K562 (cell line): ENCODE results near the gene EFCAB13. TPM values are rescaled to one million over a fixed set of nuclear protein-coding genes. Genes with fewer than 3 reads are reported as not detected.
A peak's percentile ranks its signal among the peaks of the same experiment; 100 is the strongest.

Experiments
- ADNP ChIP-seq: fragments of 200-800 bp; sonication (Bioruptor generic); IDR thresholded peaks from 2 replicates; pipeline ENCODE4 v1.6.1; 2016; ENCODE audit warnings: missing genetic modification characterization, missing compliant biosample characterization
- ATF2 ChIP-seq: sonication (generic); formaldehyde crosslinking; IDR thresholded peaks from 2 replicates; pipeline ENCODE4 v1.8.1; 2022; ENCODE audit warnings: missing genetic modification reagents
- FOSL1 ChIP-seq: fragments of 200-800 bp; sonication (Bioruptor generic); conservative IDR thresholded peaks from 2 replicates; pipeline ENCODE4 v1.6.1; 2016; ENCODE audit warnings: missing genetic modification characterization, missing compliant biosample characterization
- ILK ChIP-seq: fragments of 450-650 bp; IDR thresholded peaks from 2 replicates; pipeline ENCODE4 v1.6.1; 2016; ENCODE audit warnings: missing genetic modification characterization, low read depth, mild to moderate bottlenecking, missing compliant biosample characterization, moderate library complexity, borderline replicate concordance
- MAFG ChIP-seq: fragments of 450-650 bp; conservative IDR thresholded peaks from 2 replicates; pipeline ENCODE4 v1.6.1; 2016; ENCODE audit warnings: missing genetic modification characterization, missing compliant biosample characterization
- MTA2 ChIP-seq: fragments of 450-650 bp; IDR thresholded peaks from 2 replicates; pipeline ENCODE4 v1.6.1; 2016; ENCODE audit warnings: low read depth
- MXI1 ChIP-seq: IDR thresholded peaks from 2 replicates; pipeline ENCODE4 v1.6.1; 2011; ENCODE audit warnings: low read depth, mild to moderate bottlenecking, improper control_type of control experiment, low read length
- NCOA1 ChIP-seq: fragments of 450-650 bp; IDR thresholded peaks from 2 replicates; pipeline ENCODE4 v1.6.1; 2016; ENCODE audit warnings: low read depth
- PKNOX1 ChIP-seq: fragments of 450-650 bp; IDR thresholded peaks from 2 replicates; pipeline ENCODE4 v1.6.1; 2016
- RBBP5 ChIP-seq: fragments of 200-600 bp; sonication (generic); IDR thresholded peaks from 2 replicates; pipeline ENCODE4 v1.6.1; 2012; ENCODE audit warnings: borderline replicate concordance, mild to moderate bottlenecking, low read length, control low read depth, inconsistent platforms; ENCODE audit not compliant: insufficient read depth, poor library complexity, severe bottlenecking
- SMAD1 ChIP-seq: fragments of 150-350 bp; IDR thresholded peaks from 2 replicates; pipeline ENCODE4 v1.6.1; 2014; ENCODE audit warnings: low read length, low read depth; ENCODE audit not compliant: partially characterized antibody
- SMARCE1 ChIP-seq: fragments of 450-650 bp; IDR thresholded peaks from 2 replicates; pipeline ENCODE4 v1.7.1; 2016; ENCODE audit warnings: mild to moderate bottlenecking
- TAF9B ChIP-seq: fragments of 450-650 bp; IDR thresholded peaks from 2 replicates; pipeline ENCODE4 v1.6.1; 2018; ENCODE audit warnings: mild to moderate bottlenecking; ENCODE audit not compliant: partially characterized antibody
- XRCC3 ChIP-seq: fragments of 450-650 bp; IDR thresholded peaks from 2 replicates; pipeline ENCODE4 v1.6.1; 2017; ENCODE audit warnings: mild to moderate bottlenecking, moderate library complexity
- ZNF696 ChIP-seq: fragments of 250-450 bp; sonication (Bioruptor Pico); conservative IDR thresholded peaks from 2 replicates; pipeline ENCODE4 v1.4.0; 2020; ENCODE audit warnings: mild to moderate bottlenecking, moderate library complexity
- polyA plus RNA-seq, 8 experiments: library from polyadenylated mRNA; depleted of rRNA in 4 of 8; stranded (reverse) in 5 of 8; unstranded in 3 of 8; fragments of >200 nt; fragmentation: Nextera tagmentation in 2 of 8; fragmentation: Illumina TruSeq in 1 of 8; extraction: Ambion mirVana in 2 of 8; extraction: Trizol in 1 of 8; gene quantifications; 2 replicates each; pipeline versions ENCODE4 v1.2.1 to v1.2.3, GENCODE V29; 2011 to 2014; ENCODE audit warnings: inconsistent platforms in 1 of 8, missing spikeins in 1 of 8
- total RNA-seq, 7 experiments: library from RNA; depleted of rRNA in 6 of 7; stranded (reverse); fragments of >200 nt in 6 of 7; fragmentation: Illumina TruSeq in 2 of 7; extraction: Trizol in 2 of 7; gene quantifications; 2 replicates each; pipeline versions ENCODE4 v1.2.1 to v1.2.3, GENCODE V29; 2011 to 2021; ENCODE audit warnings: low replicate concordance in 1 of 7
- TF ChIP-seq, protein P1 (sequence below): fragments of 200-800 bp; sonication (Bioruptor generic); IDR thresholded peaks from 2 replicates; pipeline ENCODE4 v1.6.1; 2017; ENCODE audit warnings: missing genetic modification characterization, missing compliant biosample characterization
- TF ChIP-seq, protein P2 (sequence below): fragments of 450-650 bp; conservative IDR thresholded peaks from 2 replicates; pipeline ENCODE4 v1.6.1; 2016; ENCODE audit warnings: missing genetic modification characterization, low read depth, mild to moderate bottlenecking, control low read depth, missing compliant biosample characterization
- TF ChIP-seq, protein P3 (sequence below): fragments of 450-650 bp; IDR thresholded peaks from 2 replicates; pipeline ENCODE4 v1.6.1; 2017; ENCODE audit warnings: antibody characterized with exemption, mild to moderate bottlenecking

EFCAB13 gene
- total and polyA plus RNA-seq, 9 of the 15 experiments (the other 6 are each of a cell fraction or from before 2014, with no cell fraction given): 0.32 to 1.3 (median 0.95) TPM

GRCh38 chr17:47291242-47291873 is 32.4 kb upstream of the EFCAB13 start (continued):
- no peak for TF ChIP-seq MAFG (tag)
- TF ChIP-seq ADNP (tag): no peak
- 0 out of 2 replicates have a peak, but pooled peaks have one; percentile 20 for TF ChIP-seq NCOA1
- no peak for TF ChIP-seq FOSL1 (tag)
- TF ChIP-seq MXI1: no peak
- TF ChIP-seq, protein P1, sequence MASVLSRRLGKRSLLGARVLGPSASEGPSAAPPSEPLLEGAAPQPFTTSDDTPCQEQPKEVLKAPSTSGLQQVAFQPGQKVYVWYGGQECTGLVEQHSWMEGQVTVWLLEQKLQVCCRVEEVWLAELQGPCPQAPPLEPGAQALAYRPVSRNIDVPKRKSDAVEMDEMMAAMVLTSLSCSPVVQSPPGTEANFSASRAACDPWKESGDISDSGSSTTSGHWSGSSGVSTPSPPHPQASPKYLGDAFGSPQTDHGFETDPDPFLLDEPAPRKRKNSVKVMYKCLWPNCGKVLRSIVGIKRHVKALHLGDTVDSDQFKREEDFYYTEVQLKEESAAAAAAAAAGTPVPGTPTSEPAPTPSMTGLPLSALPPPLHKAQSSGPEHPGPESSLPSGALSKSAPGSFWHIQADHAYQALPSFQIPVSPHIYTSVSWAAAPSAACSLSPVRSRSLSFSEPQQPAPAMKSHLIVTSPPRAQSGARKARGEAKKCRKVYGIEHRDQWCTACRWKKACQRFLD (CRISPR knock-in tag): 0 out of 2 replicates have a peak, but pooled peaks have one; percentile 16
- peak; percentile 79 for TF ChIP-seq MTA2
- TF ChIP-seq, protein P2, sequence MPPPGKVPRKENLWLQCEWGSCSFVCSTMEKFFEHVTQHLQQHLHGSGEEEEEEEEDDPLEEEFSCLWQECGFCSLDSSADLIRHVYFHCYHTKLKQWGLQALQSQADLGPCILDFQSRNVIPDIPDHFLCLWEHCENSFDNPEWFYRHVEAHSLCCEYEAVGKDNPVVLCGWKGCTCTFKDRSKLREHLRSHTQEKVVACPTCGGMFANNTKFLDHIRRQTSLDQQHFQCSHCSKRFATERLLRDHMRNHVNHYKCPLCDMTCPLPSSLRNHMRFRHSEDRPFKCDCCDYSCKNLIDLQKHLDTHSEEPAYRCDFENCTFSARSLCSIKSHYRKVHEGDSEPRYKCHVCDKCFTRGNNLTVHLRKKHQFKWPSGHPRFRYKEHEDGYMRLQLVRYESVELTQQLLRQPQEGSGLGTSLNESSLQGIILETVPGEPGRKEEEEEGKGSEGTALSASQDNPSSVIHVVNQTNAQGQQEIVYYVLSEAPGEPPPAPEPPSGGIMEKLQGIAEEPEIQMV (tag): no peak
- TF ChIP-seq, protein P3, sequence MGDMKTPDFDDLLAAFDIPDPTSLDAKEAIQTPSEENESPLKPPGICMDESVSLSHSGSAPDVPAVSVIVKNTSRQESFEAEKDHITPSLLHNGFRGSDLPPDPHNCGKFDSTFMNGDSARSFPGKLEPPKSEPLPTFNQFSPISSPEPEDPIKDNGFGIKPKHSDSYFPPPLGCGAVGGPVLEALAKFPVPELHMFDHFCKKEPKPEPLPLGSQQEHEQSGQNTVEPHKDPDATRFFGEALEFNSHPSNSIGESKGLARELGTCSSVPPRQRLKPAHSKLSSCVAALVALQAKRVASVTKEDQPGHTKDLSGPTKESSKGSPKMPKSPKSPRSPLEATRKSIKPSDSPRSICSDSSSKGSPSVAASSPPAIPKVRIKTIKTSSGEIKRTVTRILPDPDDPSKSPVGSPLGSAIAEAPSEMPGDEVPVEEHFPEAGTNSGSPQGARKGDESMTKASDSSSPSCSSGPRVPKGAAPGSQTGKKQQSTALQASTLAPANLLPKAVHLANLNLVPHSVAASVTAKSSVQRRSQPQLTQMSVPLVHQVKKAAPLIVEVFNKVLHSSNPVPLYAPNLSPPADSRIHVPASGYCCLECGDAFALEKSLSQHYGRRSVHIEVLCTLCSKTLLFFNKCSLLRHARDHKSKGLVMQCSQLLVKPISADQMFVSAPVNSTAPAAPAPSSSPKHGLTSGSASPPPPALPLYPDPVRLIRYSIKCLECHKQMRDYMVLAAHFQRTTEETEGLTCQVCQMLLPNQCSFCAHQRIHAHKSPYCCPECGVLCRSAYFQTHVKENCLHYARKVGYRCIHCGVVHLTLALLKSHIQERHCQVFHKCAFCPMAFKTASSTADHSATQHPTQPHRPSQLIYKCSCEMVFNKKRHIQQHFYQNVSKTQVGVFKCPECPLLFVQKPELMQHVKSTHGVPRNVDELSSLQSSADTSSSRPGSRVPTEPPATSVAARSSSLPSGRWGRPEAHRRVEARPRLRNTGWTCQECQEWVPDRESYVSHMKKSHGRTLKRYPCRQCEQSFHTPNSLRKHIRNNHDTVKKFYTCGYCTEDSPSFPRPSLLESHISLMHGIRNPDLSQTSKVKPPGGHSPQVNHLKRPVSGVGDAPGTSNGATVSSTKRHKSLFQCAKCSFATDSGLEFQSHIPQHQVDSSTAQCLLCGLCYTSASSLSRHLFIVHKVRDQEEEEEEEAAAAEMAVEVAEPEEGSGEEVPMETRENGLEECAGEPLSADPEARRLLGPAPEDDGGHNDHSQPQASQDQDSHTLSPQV: peak; percentile 42; the same call in 1 of the 2 replicates
- no peak for TF ChIP-seq ILK
- TF ChIP-seq XRCC3: no peak
- TF ChIP-seq SMARCE1: peak; percentile 55
- no peak for TF ChIP-seq ATF2
- TF ChIP-seq TAF9B: no peak
- no peak for TF ChIP-seq ZNF696 (CRISPR knock-in tag)
- no peak for TF ChIP-seq SMAD1
- no peak for TF ChIP-seq RBBP5
- peak; percentile 45; the same call in 1 of the 2 replicates for TF ChIP-seq PKNOX1
